HG02642 (cell line): ENCODE data around the gene OR3A3.
"Not testable (repeated sequence)": the region's sequence is repeated elsewhere in the genome, so short reads cannot be mapped to it uniquely, and the experiment has no call there.

Experiments
- ATAC-seq: cut with Tn5 transposase; IDR thresholded peaks from one replicate; pipeline ENCODE4 v1.9.1; 2021; ENCODE audit warnings: mild to moderate bottlenecking; ENCODE audit not compliant: unreplicated experiment, poor library complexity

Gene OR3A3

DNA sequence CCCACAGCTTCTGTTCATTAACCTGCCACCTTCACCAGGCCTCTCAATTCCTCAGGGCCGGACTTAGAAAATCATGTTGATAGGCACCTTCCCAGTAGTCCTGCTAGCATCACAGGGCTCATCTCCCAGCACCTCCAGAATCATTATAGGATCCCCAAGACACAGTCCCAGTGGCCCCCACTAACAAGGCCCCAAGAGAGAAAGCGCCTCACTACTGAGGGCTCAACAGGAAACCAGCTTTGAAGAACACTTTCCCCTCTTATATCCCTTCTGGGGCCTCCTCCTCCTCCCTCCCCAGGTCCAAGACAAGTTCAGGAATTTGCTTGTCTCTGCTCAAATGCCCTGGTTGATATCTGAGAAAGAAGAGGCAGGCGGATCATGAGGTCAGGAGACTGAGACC, at the start of gene OR3A3:
TSS of gene OR3A3 (plus strand) at position 301 of the 400 bp plus-strand sequence.
- ATAC-seq: no peak

DNA sequence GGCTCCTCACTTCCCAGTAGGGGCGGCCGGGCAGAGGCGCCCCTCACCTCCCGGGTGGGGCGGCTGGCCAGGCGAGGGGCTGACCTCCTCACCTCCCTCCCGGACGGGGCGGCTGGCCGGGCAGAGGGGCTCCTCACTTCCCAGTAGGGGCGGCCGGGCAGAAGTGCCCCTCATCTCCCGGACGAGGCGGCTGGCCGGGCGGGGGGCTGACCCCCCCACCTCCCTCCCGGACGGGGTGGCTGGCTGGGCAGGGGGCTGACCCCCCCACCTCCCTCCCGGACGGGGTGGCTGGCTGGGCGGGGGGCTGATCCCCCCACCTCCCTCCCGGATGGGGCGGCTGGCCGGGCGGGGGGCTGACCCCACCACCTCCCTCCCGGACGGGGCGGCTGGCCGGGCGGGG, 40.0 kb upstream of the OR3A3 start:
- not testable (repeated sequence) for ATAC-seq

DNA sequence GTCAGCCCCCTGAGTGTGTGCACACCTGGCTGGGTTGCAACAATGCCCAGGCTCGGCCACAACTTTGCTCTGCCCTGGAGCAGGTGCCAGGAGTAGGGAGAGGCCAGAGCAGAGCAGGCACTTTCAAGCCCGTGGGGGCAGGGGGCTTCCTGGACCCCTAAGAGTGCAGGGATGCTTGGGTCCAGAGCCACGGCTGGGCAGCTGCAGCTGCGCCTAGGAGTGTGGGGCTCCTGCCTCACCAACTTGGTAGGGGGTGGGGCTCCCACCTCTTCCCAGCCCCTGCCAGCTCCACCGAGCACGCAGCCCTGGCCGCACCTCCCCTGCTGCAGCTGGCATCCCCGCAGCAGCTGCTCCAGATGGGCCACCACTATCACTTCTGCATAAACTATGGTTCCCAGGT, 32.8 kb upstream of the OR3A3 start:
- no peak for ATAC-seq

DNA sequence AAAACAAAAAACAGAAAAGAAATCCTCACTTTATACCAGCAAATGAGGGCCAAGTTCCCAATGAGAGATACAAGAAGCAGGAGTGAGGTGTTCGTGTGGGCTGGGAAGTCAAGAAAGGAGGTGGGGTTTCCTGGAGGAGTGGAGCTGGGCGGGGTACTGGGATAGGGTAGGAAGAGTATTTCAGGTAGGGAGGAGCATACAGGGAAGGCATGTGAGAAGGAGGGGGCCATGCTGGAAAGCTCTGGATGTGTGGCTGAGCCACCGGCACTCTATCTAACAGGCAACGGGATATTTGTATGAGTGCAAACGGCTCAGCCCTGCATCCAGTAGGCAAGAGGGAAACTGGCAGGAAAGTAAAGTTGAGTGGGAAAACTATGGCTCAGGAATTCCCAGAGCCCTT, 29.2 kb upstream of the OR3A3 start:
- ATAC-seq: no peak

DNA sequence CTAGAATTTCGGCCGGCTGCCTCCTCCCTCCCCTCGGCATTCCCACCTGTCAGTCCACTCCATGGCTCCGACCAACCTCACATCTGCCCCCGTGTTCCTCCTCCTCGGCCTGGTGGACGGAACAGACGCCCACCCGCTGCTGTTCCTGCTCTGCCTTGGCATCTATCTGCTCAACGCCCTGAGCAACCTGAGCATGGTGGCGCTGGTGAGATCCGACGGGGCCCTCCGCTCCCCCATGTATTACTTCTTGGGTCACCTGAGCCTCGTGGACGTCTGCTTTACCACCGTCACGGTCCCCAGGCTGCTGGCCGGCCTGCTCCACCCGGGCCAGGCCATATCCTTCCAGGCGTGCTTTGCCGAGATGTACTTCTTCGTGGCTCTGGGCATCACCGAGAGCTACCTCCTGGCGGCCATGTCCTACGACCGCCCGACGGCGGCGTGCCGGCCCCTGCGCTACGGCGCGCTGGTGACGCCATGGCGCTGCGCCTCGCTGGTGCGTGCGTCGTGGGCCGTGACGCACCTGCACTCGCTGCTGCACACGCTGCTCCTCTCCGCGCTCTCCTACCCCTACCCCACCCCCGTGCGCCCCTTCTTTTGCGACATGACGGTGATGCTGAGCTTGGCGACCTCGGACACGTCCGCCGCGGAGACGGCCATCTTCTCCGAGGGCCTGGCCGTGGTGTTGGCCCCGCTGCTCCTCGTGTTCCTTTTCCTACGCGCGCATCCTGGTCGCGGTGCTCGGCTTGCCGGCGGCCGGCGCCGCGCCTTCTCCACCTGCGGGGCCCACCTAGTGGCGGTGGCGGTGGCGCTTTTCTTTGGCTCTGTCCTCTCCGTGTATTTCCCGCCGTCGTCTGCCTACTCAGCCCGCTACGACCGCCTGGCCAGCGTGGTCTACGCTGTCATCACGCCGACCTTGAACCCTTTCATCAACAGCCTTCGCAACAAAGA, 25.0 kb upstream of the OR3A3 start, which contains the start of gene OR3A2:
TSS of gene OR3A2 (minus strand) at position 440 of the 948 bp plus-strand sequence.
- no peak for ATAC-seq

DNA sequence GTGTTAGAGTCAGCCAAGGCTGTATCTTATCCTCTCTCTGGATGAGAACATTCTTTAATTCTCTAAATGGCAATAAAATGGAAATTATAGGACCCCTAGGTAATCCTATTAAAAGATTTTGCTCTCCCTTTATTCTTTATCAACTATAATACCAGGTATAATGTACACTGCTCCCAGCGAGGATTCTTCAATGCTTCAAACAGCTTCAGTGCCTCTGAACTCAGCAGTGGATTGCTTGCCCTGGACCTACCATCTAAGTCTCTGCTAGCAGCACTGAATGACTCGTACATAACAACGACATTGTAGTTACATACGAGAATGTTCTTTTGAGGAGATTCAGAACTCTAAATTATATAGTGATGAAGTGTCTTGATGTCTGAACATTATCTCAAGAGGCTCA, 21.4 kb upstream of the OR3A3 start:
- ATAC-seq: no peak

DNA sequence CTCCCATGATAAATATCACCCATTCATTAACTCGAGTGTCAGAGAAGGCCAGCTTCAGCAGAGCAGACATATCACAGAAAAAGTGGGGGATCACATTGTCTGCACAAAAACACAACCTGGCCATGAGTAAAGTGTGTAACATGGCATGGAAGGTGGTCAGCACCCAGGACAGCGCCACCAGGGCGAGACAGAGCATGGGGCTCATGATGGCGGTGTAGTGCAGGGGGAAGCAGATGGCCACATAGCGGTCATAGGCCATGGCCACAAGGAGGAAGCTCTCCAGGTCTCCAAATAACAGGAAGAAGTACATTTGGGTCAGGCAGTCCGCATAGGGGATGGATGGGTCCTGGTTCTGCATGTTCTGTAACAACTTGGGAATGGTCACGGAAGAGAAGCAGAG, 13.4 kb upstream of the OR3A3 start:
- not testable (repeated sequence) for ATAC-seq

DNA sequence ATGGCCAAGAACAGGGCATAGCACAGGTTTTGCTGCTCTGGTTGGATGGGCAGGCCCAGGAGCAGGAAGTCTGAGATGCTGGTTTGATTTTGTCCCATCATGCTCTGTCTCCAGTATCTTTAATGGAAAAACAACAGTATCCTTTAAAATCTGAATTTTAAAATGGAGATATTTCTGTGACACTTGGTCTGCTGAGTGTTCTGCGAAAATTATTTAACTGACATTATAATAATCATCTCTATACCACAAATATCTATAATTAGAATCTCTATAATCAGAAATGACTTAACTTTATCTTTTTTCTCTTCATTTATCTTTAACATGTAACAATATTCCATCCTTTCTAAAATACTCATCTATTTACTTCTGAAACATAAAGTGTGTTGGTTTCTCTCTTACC, 12.9 kb upstream of the OR3A3 start, which contains the start of gene OR1E1:
TSS of gene OR1E1 (minus strand) at position 101 of the 400 bp plus-strand sequence. CDS start at position 101, 0 bp downstream.
- ATAC-seq: no peak

DNA sequence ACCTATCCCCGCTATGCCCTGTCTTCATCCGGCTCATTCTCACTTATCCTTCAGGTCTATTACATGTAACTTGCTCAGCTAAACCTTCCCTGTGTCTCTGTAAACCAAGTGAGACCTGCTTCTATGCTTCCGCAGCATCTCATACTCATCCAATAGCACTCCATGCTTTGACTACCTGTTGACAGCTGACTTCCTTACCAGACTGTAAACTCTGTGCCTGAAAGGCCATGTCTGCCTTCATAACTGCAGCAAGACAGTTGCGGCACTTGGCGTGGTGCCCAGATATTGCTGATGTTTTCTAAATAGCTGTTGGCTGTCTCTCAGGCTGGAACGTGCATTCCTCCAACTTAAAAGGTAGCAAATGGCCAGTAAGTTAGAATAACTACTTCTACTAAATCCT, 11.1 kb upstream of the OR3A3 start:
- no peak for ATAC-seq

DNA sequence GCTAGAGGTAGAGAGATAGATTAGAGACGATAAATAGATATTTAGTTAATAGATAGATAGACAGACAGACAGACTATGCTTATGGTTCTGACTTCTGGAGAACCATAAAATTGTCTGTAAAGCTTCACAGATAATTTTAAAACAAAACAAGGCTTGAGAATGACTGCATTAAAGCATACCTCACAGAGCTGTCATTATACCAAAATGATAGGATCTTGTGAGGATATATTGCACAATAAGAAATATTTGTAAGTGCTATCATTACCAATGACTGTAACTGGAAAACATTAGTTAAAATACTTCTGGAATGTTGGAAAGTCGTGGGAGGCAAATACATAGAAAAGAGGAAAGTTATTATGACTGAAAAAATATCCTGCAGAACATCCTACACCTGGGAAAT, 9.4 kb upstream of the OR3A3 start:
- no peak for ATAC-seq

DNA sequence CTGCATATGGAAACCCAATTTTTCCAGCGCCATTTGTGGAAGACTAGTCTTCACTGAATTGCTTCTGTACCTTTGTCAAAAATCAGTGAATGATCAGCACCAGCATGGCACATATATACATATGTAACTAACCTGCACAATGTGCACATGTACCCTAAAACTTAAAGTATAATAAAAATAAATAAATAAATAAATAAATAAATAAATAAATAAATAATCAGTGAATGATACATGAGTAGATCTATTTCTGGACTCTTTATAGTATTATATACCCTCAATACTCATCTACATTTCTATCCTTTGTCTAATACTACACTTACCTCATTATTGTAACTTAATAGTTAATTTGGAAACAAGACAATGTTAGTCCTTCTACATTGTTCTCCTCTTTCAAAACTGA, 7.3 kb upstream of the OR3A3 start:
- ATAC-seq: not testable (repeated sequence)

DNA sequence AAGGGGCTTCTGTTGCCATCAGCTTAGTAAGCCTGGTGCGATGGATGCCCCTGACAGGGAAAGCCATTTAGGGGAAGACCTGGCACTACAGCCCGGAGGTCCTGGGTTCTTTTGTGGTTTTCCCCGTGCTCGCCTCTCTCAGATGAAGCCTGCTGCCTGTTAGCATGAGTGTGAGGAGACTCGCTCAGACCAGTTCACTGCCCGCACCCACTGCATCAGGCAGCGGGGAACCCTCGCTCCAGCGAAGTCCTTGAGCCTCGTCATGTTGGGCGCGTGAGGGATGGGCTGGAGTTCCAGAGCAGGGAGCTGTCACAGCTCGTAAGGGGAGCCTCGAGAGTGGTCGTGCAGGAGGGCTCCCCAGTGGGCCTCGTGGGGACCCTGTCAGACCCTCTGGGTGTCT, 1.0 kb downstream of the OR3A3 start:
- not testable (repeated sequence) for ATAC-seq

DNA sequence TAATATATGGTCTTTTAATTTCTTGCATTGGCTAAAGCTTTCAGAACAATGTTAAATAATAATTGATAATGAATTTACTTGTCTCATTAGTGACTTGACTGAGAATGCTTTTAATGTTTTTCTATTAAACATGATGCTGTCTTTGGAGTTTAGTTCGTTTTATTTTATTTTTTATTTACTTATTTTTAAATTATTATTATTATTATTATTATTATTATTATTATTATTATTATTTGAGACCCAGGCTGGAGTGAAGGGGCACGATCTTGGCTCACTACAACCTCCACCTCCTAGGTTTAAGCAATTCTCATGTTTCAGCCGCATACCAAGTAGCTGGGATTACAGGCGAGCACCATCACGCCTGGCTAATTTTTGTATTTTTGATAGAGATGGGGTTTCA, 4.4 kb downstream of the OR3A3 start:
- no peak for ATAC-seq

DNA sequence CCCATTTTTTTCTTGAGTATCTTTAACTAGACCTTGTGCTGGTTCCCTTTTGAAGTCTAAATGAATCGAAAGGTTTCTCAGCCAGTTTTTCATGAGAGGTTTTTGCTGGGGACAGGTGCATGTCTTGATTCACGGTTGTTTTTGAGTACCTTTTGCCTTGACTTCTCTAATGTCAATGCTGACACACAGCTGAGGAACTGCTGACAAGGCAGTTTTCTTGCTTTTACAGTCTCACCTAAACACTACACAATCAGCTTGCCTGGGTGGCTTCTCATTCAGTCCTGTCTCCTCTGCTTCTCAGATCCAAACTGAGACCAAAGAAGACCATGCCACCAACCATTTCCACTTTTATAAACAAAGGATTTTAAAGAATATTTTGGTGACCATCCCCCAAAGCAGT, 7.1 kb downstream of the OR3A3 start:
- ATAC-seq: no peak

DNA sequence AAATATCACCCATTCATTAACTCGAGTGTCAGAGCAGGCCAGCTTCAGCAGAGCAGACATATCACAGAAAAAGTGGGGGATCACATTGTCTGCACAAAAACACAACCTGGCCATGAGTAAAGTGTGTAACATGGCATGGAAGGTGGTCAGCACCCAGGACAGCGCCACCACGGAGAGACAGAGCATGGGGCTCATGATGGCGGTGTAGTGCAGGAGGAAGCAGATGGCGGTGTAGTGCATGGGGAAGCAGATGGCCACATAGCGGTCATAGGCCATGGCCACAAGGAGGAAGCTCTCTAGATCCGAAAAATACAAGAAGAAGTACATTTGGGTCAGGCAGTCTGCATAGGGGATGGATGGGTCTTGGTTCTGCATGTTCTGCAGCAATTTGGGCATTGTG, 22.0 kb downstream of the OR3A3 start:
- not testable (repeated sequence) for ATAC-seq

DNA sequence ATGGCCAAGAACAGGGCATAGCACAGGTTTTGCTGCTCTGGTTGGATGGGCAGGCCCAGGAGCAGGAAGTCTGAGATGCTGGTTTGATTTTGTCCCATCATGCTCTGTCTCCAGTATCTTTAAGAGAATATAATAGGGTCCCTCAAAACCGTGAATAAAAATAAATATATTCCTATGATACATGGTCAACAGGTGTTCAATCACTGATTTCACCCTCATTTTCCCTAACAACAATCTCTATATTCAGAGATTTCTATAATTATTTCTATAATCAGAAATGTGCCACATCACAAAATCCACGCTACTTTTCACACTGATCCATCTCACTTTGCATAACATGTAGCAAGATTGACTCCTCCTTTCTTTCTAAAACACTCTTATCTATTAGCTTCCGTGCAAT, 22.6 kb downstream of the OR3A3 start, which contains the start of gene OR1E2:
TSS of gene OR1E2 (minus strand) at position 101 of the 400 bp plus-strand sequence. CDS start at position 101, 0 bp downstream.
- ATAC-seq: no peak

DNA sequence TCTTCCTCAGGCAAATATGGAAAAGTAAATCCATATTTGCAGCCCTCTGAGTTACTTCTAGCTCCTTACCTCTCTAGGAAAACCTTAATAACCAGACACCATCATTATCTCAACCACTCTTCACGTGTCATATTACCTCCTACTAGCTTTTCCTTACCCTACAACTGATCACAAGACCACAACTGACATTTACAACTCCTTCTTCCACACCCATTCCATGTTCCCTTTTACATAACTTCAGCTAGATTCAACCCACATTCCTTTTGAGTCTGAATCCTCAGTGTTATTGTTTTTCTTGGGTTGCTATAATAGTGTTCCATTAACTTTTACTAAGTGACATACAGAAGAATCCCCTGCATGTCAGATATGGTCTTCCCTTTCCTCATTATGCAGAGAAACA, 27.2 kb downstream of the OR3A3 start:
- ATAC-seq: no peak

DNA sequence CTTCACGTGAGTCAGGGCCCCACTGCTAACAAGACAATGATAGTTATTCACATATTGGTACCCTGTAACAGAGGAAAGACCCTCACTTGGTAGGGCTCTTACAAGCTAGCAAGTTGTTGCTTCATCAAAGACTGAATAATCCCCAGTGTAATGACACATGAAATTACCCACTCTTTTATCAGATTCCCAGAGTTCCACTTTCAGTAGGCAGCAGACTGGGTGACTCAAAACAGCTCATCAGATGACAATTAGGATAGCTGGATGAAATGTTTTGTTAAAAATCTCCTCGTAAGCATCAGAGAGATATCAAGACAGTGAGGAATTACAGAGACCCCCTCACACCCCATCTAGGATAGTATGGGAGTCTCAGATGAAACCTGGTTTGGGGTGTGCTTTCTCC, 29.3 kb downstream of the OR3A3 start:
- ATAC-seq: no peak

DNA sequence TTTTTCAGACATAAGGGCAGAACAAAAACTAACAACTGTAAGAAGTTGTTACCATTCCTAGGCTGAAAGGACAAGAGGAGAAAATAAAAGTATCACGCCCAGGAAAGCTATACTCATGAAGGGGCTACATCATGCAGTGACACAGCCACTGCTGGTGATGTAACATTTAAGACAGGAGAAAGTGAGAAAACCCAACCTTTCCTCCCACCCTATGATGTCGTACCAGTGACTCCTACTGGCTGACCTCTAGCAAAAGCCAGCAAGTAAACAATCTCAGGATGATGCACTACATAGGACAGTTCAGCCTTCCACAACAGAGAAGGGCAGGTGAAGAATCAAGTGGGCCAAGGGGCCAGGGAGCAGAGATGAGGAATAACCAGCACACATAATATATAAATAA, 36.5 kb downstream of the OR3A3 start:
- ATAC-seq: no peak

DNA sequence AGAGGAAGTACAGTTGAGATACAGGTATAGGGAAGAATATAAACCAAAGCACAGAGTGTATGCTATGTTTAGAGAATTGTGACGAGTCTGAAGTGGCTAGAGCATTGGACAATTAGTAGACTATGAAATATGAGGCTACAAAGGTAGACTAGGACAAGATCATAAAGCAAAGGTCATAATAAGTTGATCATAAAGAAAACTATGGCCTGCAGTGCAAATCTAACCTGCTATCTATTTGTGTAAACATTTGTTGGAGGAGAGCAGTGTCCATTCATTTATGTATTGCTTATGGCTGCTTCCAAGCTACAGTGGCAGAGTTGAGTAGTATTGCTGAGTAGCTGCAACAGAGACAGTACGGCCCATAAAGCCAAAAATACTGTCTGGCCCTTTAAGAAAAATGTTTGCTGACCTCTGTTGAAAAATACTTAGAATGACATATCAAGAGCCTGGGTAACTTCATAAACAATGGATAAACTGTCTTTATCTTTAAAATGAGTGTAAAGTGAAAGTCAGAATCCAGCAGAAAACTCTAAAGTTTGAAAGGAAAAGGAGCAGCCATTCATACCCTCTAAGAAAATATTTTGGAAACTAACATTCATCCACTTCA, 37.0 kb downstream of the OR3A3 start:
- no peak for ATAC-seq

DNA sequence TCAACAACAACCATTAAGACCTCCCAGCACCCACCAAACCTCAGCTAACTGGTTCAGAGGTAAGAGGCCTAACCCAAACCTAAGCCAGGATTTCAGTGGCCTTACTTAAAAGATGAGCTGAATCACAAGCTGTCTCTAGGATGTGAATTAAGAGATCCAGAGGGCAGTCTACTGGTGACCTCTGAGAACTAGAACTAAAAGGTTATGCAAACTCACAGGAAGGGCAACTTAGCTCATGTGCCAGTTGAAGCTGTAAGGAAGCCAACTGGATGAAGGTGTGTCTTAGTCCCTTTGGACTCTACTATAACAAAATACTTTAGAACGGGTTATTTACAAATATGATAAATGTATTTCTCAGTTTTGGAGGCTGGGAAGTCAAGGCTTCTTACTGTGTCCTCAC, 55.2 kb downstream of the OR3A3 start:
- not testable (repeated sequence) for ATAC-seq
